ENCODE measurements around the gene PDZD2.

- TF ChIP-seq POLR2A (IDR thresholded peaks at IDR 0.05) (no peak), EP300 (IDR thresholded peaks at IDR 0.05) (no peak)
Observed at GRCh38 chr5:31844622-31845345, 205.9 kb downstream of the PDZD2 start.

Data from suprapubic skin (tissue), 2 donors.